ENCODE data around the gene NCOR2. TPM values are rescaled to one million over a fixed set of nuclear protein-coding genes. Genes with fewer than 3 reads are reported as not detected.

The NCOR2 gene
- total and polyA plus RNA-seq, 10 of the 15 experiments (the other 5 are each of a cell fraction or from before 2014, with no cell fraction given), result 0.43 to 179 (median 14.9) TPM

GRCh38 chr12:124549629-124550028 lies 17.8 kb downstream of the NCOR2 start:
- H4K20me1 ChIP-seq (ENCODE audit: control insufficient read depth, insufficient read depth), result no peaks in the 10 kb centered on the region; the same call in 1 of the 2 replicates
- H2AFZ ChIP-seq (ENCODE audit: control insufficient read depth, low read depth, low read length), result no peak overlapping the region
- CTCF ChIA-PET, result no interaction called here
- H3K27ac ChIP-seq (ENCODE audit: control insufficient read depth, insufficient read depth), result no peak overlapping the region
- H3K36me3 ChIP-seq (ENCODE audit: control insufficient read depth in 2 of 2, insufficient read depth in 2 of 2, low read length in 1 of 2), result peaks cover 7 to 8% of the 10 kb centered on the region in 2 experiments; a peak in 3 of 4 replicates
- H3K9me3 ChIP-seq (replicated peaks; ENCODE audit: control insufficient read depth, insufficient read depth, low read length), result no peaks in the 10 kb centered on the region
- SMC1A ChIA-PET (ENCODE audit: uncharacterized antibody, unreplicated experiment), result interaction anchor here (1.7 to 6.3 kb wide), 2 partner anchors 14 to 96 kb away, joined by 8 to 48 read pairs; no protein-coding TSS in a partner anchor
- no TSS peak for BruUV-seq (replicated peaks)
- 94% methylated on average over 17 of the region's 17 CpGs for WGBS (ENCODE audit: insufficient coverage, insufficient replicate concordance, low lambda C conversion rate, missing lambda C conversion rate)
- TF ChIP-seq SMC3 (IDR thresholded peaks at IDR 0.05; ENCODE audit: borderline replicate concordance, low read length) (no peak), KAT2A (conservative IDR thresholded peaks at IDR 0.05; ENCODE audit: control insufficient read depth, low read depth, low read length) (no peak), EED (IDR thresholded peaks at IDR 0.05; ENCODE audit: low read depth) (no peak), ZNF207 (IDR thresholded peaks at IDR 0.05; ENCODE audit: borderline replicate concordance) (no peak), NFYA (IDR thresholded peaks at IDR 0.05; ENCODE audit: borderline replicate concordance, low read depth, low read length) (no peak), KDM1A (IDR thresholded peaks at IDR 0.05; ENCODE audit: borderline replicate concordance) (no peak), CBFB (IDR thresholded peaks at IDR 0.05; ENCODE audit: low read depth) (no peak), RB1 (IDR thresholded peaks at IDR 0.05; ENCODE audit: borderline replicate concordance) (no peak), TAF1 (IDR thresholded peaks at IDR 0.05; ENCODE audit: borderline replicate concordance, low read depth, low read length) (no peak), ZSCAN29 (IDR thresholded peaks at IDR 0.05) (no peak), ZNF384 (IDR thresholded peaks at IDR 0.05; ENCODE audit: borderline replicate concordance, low read depth, low read length) (no peak), CUX1 (IDR thresholded peaks at IDR 0.05; ENCODE audit: insufficient replicate concordance, low read depth, low read length) (no peak), PML (IDR thresholded peaks at IDR 0.05; ENCODE audit: low read length) (no peak), FOXM1 (IDR thresholded peaks at IDR 0.05; ENCODE audit: low read depth, low read length) (no peak)
- TF ChIP-seq, protein P1, sequence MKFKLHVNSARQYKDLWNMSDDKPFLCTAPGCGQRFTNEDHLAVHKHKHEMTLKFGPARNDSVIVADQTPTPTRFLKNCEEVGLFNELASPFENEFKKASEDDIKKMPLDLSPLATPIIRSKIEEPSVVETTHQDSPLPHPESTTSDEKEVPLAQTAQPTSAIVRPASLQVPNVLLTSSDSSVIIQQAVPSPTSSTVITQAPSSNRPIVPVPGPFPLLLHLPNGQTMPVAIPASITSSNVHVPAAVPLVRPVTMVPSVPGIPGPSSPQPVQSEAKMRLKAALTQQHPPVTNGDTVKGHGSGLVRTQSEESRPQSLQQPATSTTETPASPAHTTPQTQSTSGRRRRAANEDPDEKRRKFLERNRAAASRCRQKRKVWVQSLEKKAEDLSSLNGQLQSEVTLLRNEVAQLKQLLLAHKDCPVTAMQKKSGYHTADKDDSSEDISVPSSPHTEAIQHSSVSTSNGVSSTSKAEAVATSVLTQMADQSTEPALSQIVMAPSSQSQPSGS (IDR thresholded peaks at IDR 0.05; ENCODE audit: low read length), result no peak
- TF ChIP-seq, protein P2, sequence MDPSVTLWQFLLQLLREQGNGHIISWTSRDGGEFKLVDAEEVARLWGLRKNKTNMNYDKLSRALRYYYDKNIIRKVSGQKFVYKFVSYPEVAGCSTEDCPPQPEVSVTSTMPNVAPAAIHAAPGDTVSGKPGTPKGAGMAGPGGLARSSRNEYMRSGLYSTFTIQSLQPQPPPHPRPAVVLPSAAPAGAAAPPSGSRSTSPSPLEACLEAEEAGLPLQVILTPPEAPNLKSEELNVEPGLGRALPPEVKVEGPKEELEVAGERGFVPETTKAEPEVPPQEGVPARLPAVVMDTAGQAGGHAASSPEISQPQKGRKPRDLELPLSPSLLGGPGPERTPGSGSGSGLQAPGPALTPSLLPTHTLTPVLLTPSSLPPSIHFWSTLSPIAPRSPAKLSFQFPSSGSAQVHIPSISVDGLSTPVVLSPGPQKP (IDR thresholded peaks at IDR 0.05; ENCODE audit: low read depth, low read length), result no peak
- no peaks in the 10 kb centered on the region for H3K27me3 ChIP-seq (replicated peaks in 1 of 2; ENCODE audit: control insufficient read depth in 2 of 2, insufficient read depth in 2 of 2, low read length in 1 of 2)
- intact Hi-C loops (cut with micrococcal nuclease; ENCODE audit: unreplicated experiment) (loop anchor here (5.0 kb wide), 3 partner anchors 57 to 218 kb away; no protein-coding TSS in a partner anchor), in situ Hi-C loops (cut with MboI) (no loop called here)
- FAIRE-seq (no peak), DNase-seq (ENCODE audit: low read depth, low spot score) (no peak), ATAC-seq (no peak)
- POLR2A ChIA-PET, result no interaction called here
- peaks cover 89% of the 10 kb centered on the region for H3K4me1 ChIP-seq (ENCODE audit: control insufficient read depth, insufficient read depth, low read length)
- H3K4me2 ChIP-seq (ENCODE audit: control insufficient read depth, insufficient read depth), result no peak overlapping the region
- no peak overlapping the region for H3K9ac ChIP-seq (ENCODE audit: control insufficient read depth, insufficient read depth, low read length)
- H3K4me3 ChIP-seq, result no peak overlapping the region
- RAD21 ChIA-PET (ENCODE audit: unreplicated experiment), result interaction anchor here (0.7 to 4.3 kb wide), 2 partner anchors 13 to 15 kb away, joined by 4 to 37 read pairs; no protein-coding TSS in a partner anchor
- peaks cover 94% of the 10 kb centered on the region for H3K79me2 ChIP-seq (ENCODE audit: control insufficient read depth, insufficient read depth, low read length)
